Thoracic aorta (tissue), 2 donors: Measurements from ENCODE around the gene CCPG1. TPM values are rescaled to one million over a fixed set of nuclear protein-coding genes. Genes with fewer than 3 reads are reported as not detected.

Experiments used
- ATAC-seq: fragments of 150-250 bp; one replicate; pipeline ENCODE4 v1.8.0; 2017; ENCODE audit warnings: low read depth; ENCODE audit not compliant: insufficient number of reproducible peaks, low FRiP score
- DNase-seq: peaks from one replicate; pipeline ENCODE4 v3.0.0-alpha.2; 2020; ENCODE audit warnings: low spot score
- H3K27ac ChIP-seq, 2 donors: fragments of 200-600 bp; sonication (generic); 1 replicate in 1 of 2; 2 replicates in 1 of 2; pipeline ENCODE4 v1.5.1; 2016; ENCODE audit warnings: mild to moderate bottlenecking in 2 of 2, moderate library complexity in 2 of 2
- H3K27me3 ChIP-seq: fragments of 200-600 bp; sonication (generic); replicated peaks from 2 replicates; pipeline ENCODE4 v1.6.0; 2016; ENCODE audit warnings: mild to moderate bottlenecking; ENCODE audit not compliant: insufficient read depth
- H3K36me3 ChIP-seq: fragments of 200-600 bp; sonication (generic); one replicate; pipeline ENCODE4 v1.5.1; 2016
- H3K4me1 ChIP-seq, 2 donors: fragments of 200-600 bp; sonication (generic); 1 replicate in 1 of 2; 2 replicates in 1 of 2; pipeline versions ENCODE4 v1.5.1 to v1.6.0; 2016; ENCODE audit warnings: low read depth in 2 of 2, mild to moderate bottlenecking in 1 of 2; ENCODE audit not compliant: control insufficient read depth in 1 of 2
- H3K4me3 ChIP-seq: fragments of 200-600 bp; sonication (generic); 2 replicates; pipeline ENCODE4 v1.5.1; 2016; ENCODE audit warnings: mild to moderate bottlenecking
- H3K9me3 ChIP-seq: fragments of 200-600 bp; sonication (generic); 2 replicates; pipeline ENCODE4 v1.5.1; 2016
- CTCF ChIP-seq: fragments of 200-600 bp; sonication (generic); IDR thresholded peaks from one replicate; pipeline ENCODE4 v1.5.1; 2019; ENCODE audit warnings: antibody characterized with exemption
- total RNA-seq, 2 donors: library from RNA; depleted of rRNA; stranded (reverse); fragments of >200 nt; gene quantifications; one replicate each; pipeline versions ENCODE4 v1.1.0 to v1.2.3, GENCODE V29; 2016

CCPG1 gene
- total RNA-seq, 2 donors from 2014 or later: 116 to 122 TPM

GRCh38 chr15:55319537-55320237 lies 88.5 kb downstream of the CCPG1 start:
- Histone ChIP-seq H3K4me3 (peak overlapping the region; percentile 96), H3K27ac (peak overlapping the region; percentile 91 to 98), H3K36me3 (peaks cover 3% of the 10 kb centered on the region), H3K9me3 (no peaks in the 10 kb centered on the region), H3K4me1 (peaks cover 26 to 34% of the 10 kb centered on the region in 2 donors), H3K27me3 (no peaks in the 10 kb centered on the region)
- DNase-seq: no peak
- no peak for ATAC-seq
- TF ChIP-seq CTCF: no peak

DNA sequence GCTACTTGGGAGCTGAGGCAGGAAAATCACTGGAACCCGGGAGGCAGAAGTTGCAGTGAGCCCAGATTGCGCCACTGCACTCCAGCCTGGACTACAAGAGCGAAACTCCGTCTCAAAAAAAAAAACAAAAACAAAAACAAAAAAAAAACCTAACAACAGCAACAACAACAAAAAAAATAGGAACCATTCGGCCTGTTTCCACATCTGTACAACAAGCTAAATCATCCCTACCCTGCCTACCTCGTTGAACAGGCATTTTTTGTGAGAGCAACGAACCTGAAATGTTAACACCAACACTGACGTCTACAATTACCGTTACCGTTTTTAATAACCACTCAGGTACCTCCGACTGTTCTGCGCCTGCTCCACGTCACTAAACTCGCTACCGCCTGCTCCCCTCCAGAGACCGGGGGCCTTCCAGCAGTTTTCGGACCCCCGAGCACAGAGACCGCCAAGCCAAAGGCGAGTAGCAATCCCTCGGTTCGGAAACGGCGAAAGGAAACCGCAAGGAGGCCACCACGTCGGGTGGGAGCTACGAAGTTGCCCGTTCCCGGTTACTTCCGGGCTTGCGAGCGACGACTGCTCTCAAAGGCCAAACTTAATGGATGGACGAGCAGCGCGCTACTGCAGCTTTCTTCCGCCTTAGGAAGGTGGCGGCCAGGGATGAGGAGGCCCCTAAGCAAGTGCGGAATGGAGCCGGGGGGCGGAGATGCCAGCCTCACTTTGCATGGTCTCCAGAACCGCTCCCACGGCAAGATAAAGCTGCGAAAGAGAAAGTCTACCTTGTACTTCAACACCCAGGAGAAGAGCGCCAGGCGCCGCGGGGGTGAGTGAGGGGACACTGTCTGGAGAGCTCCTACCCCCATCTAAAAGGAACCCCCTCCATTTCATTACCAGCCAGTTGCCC lies 89.3 kb downstream of the CCPG1 start, which contains the start of the genes PIGB and PIGBOS1:
TSS of gene PIGB (plus strand) at position 635 of the 907 bp plus-strand sequence. CDS start at position 664, 29 bp downstream.
TSS of gene PIGBOS1 (minus strand) at position 536 of the 907 bp plus-strand sequence. CDS start 1,331 bp downstream, outside the sequence.
- H3K9me3 ChIP-seq: no peaks in the 10 kb centered on the region
- DNase-seq (peak; percentile 45), ATAC-seq (peak; percentile 79)
- TF ChIP-seq CTCF: peak; percentile 28
- no peaks in the 10 kb centered on the region for H3K36me3 ChIP-seq
- peaks cover 26 to 34% of the 10 kb centered on the region in 2 donors for H3K4me1 ChIP-seq
- no peaks in the 10 kb centered on the region for H3K27me3 ChIP-seq
- H3K27ac ChIP-seq: peak within 1 kb of the TSS; percentile 91 to 98
- peak within 1 kb of the TSS; percentile 96 for H3K4me3 ChIP-seq

Other genes with a start within 250 kb of the CCPG1 start
- gene RSL24D1, start 211.4 kb downstream of the CCPG1 start, total RNA-seq: 10 to 100 TPM; 34.9 to 85.5 TPM
- gene RAB27A, start 118.5 kb downstream of the CCPG1 start, total RNA-seq: 10 to 100 TPM; 21.0 to 40.7 TPM
- gene PIGBOS1, start 89.2 kb downstream of the CCPG1 start, total RNA-seq: 10 to 100 TPM in 1 of 2 donors, 1 to 10 TPM in 1; 5.8 to 20.2 TPM
- gene PIGB, start 89.1 kb downstream of the CCPG1 start, total RNA-seq: 10 to 100 TPM in 1 of 2 donors, 1 to 10 TPM in 1; 6.6 to 26.7 TPM
- gene PIERCE2, start 136 bp upstream of the CCPG1 start, total RNA-seq: 10 to 100 TPM in 1 of 2 donors, not detected in 1; 12.6 TPM
- gene DNAAF4, start 99.9 kb upstream of the CCPG1 start, total RNA-seq: 1 to 10 TPM; 1.8 to 2.2 TPM
- gene PYGO1, start 180.0 kb upstream of the CCPG1 start, total RNA-seq: 10 to 100 TPM in 1 of 2 donors, 1 to 10 TPM in 1; 7.4 to 14.0 TPM